Left forelimb (tissue), 1 donor: ENCODE measurements around the gene MOB3A.
A peak's percentile ranks its signal among the peaks of the same experiment; 100 is the strongest.

ENCODE experiments used
- DNase-seq: peaks from one replicate; pipeline ENCODE4 v3.0.0-alpha.2; 2018; ENCODE audit warnings: low spot score

MOB3A gene

GRCh38 chr19:2059422-2060201, 36.5 kb downstream of the MOB3A start:
- DNase-seq = no peak

- no peak for DNase-seq
Measured at GRCh38 chr19:2058570-2059421, 37.3 kb downstream of the MOB3A start.

GRCh38 chr19:2057484-2058469, 38.3 kb downstream of the MOB3A start:
- DNase-seq = no peak

- DNase-seq = no peak
Measured at GRCh38 chr19:2056837-2057192, 39.3 kb downstream of the MOB3A start.

- no peak for DNase-seq
Measured at GRCh38 chr19:2055931-2056836, 39.9 kb downstream of the MOB3A start.

- DNase-seq = no peak
Measured at GRCh38 chr19:2054763-2055162, 41.4 kb downstream of the MOB3A start.

GRCh38 chr19:2053601-2054389, 42.3 kb downstream of the MOB3A start:
- no peak for DNase-seq

- no peak for DNase-seq
Measured at GRCh38 chr19:2051773-2052704, 44.1 kb downstream of the MOB3A start.

- peak; percentile 98 for DNase-seq
Measured at GRCh38 chr19:2050991-2051772, 44.9 kb downstream of the MOB3A start, which contains the start of gene MKNK2. Gene MKNK2 (minus strand): TSS chr19:2051244. CDS start chr19:2050851, 393 bp downstream.

- no peak for DNase-seq
Measured at GRCh38 chr19:2050349-2050990, 45.7 kb downstream of the MOB3A start.

- DNase-seq = no peak
Measured at GRCh38 chr19:2049741-2050348, 46.3 kb downstream of the MOB3A start.

- DNase-seq = no peak
Measured at GRCh38 chr19:2048959-2049740, 47.0 kb downstream of the MOB3A start.

GRCh38 chr19:2048104-2048958, 47.8 kb downstream of the MOB3A start:
- DNase-seq = no peak

GRCh38 chr19:2047449-2048103, 48.5 kb downstream of the MOB3A start:
- DNase-seq = no peak

GRCh38 chr19:2047076-2047448, 49.1 kb downstream of the MOB3A start:
- DNase-seq = no peak
